Neural cell (in vitro differentiated cells): ENCODE data around the gene SLC8A1. TPM values are rescaled to one million over a fixed set of nuclear protein-coding genes. Genes with fewer than 3 reads are reported as not detected.

Experiments used
- H2AFZ ChIP-seq: fragments of 200-600, 300-800 bp; sonication (generic), shearing (Covaris generic); 2 replicates; pipeline ENCODE4 v1.6.0; 2014; ENCODE audit warnings: low read depth, mild to moderate bottlenecking, antibody characterized with exemption, low read length, moderate library complexity
- H3F3A ChIP-seq: fragments of 200-600 bp; shearing (Covaris generic); 2 replicates; pipeline ENCODE4 v1.6.1; 2016; ENCODE audit warnings: mild to moderate bottlenecking, moderate library complexity, mixed read lengths, antibody characterized with exemption, low read length; ENCODE audit not compliant: insufficient read depth, poor library complexity, severe bottlenecking
- H3K27ac ChIP-seq: fragments of 200-600, 300-800 bp; sonication (generic), shearing (Covaris generic); 2 replicates; pipeline ENCODE4 v1.5.1; 2014; ENCODE audit warnings: mild to moderate bottlenecking, low read length, moderate library complexity
- H3K27me3 ChIP-seq: fragments of 300-800, 200-600 bp; sonication (generic), shearing (Covaris generic); 2 replicates; pipeline ENCODE4 v1.6.0; 2014; ENCODE audit warnings: mild to moderate bottlenecking, low read depth, low read length, moderate library complexity; ENCODE audit not compliant: insufficient read depth
- H3K36me3 ChIP-seq: fragments of 300-800, 200-600 bp; sonication (generic), shearing (Covaris generic); 2 replicates; pipeline ENCODE4 v1.5.1; 2014; ENCODE audit warnings: mild to moderate bottlenecking, antibody characterized with exemption, low read length, moderate library complexity; ENCODE audit not compliant: insufficient read depth
- H3K4me2 ChIP-seq: fragments of 300-800, 200-600 bp; sonication (generic), shearing (Covaris generic); 2 replicates; pipeline ENCODE4 v1.6.0; 2014; ENCODE audit warnings: mild to moderate bottlenecking, low read length
- H3K4me3 ChIP-seq: fragments of 300-800, 200-600 bp; sonication (generic), shearing (Covaris generic); 2 replicates; pipeline ENCODE4 v1.5.1; 2014; ENCODE audit warnings: mild to moderate bottlenecking, low read length, moderate library complexity
- H3K79me2 ChIP-seq: fragments of 200-600 bp; shearing (Covaris generic); replicated peaks from 2 replicates; pipeline ENCODE4 v1.6.0; 2014; ENCODE audit warnings: mild to moderate bottlenecking, low read length, moderate library complexity; ENCODE audit not compliant: insufficient read depth
- H3K9ac ChIP-seq: fragments of 300-800, 200-600 bp; sonication (generic), shearing (Covaris generic); 2 replicates; pipeline ENCODE4 v1.6.1; 2016; ENCODE audit warnings: mild to moderate bottlenecking, low read length, mixed read lengths
- H3K9me2 ChIP-seq: fragments of 200-600 bp; shearing (Covaris generic); 2 replicates; pipeline ENCODE4 v1.6.1; 2016; ENCODE audit warnings: mild to moderate bottlenecking, low read length, mixed read lengths; ENCODE audit not compliant: insufficient read depth
- H3K9me3 ChIP-seq: fragments of 200-600, 300-800 bp; sonication (generic), shearing (Covaris generic); 2 replicates; pipeline ENCODE4 v1.6.1; 2016; ENCODE audit warnings: mild to moderate bottlenecking, mixed run types, low read length, moderate library complexity, mixed read lengths
- H4K20me1 ChIP-seq: fragments of 200-600 bp; shearing (Covaris generic); 2 replicates; pipeline ENCODE4 v1.6.1; 2016; ENCODE audit warnings: mild to moderate bottlenecking, mixed run types; ENCODE audit not compliant: insufficient read depth
- CTCF ChIP-seq: fragments of 450-650 bp; IDR thresholded peaks from 2 replicates; pipeline ENCODE4 v1.5.1; 2014; ENCODE audit warnings: antibody characterized with exemption, mild to moderate bottlenecking, moderate library complexity; ENCODE audit not compliant: poor library complexity, severe bottlenecking
- EP300 ChIP-seq: fragments of 450-650 bp; conservative IDR thresholded peaks from 2 replicates; pipeline ENCODE4 v1.6.1; 2014; ENCODE audit warnings: antibody characterized with exemption, mild to moderate bottlenecking, moderate library complexity; ENCODE audit not compliant: poor library complexity, severe bottlenecking
- EZH2 ChIP-seq: fragments of 200-600, 300-800 bp; shearing (Covaris generic), sonication (generic); IDR thresholded peaks from 2 replicates; pipeline ENCODE4 v1.6.1; 2014; ENCODE audit warnings: antibody characterized with exemption, low read length, borderline replicate concordance, mild to moderate bottlenecking; ENCODE audit not compliant: insufficient read depth, poor library complexity, severe bottlenecking
- MXI1 ChIP-seq: fragments of 450-650 bp; conservative IDR thresholded peaks from 2 replicates; pipeline ENCODE4 v1.6.1; 2014; ENCODE audit warnings: antibody characterized with exemption, mild to moderate bottlenecking; ENCODE audit not compliant: poor library complexity, severe bottlenecking
- POLR2AphosphoS5 ChIP-seq: IDR thresholded peaks from 2 replicates; pipeline ENCODE4 v1.6.1; 2012
- RAD21 ChIP-seq: fragments of 450-650 bp; conservative IDR thresholded peaks from 2 replicates; pipeline ENCODE4 v1.6.1; 2014; ENCODE audit warnings: antibody characterized with exemption, mild to moderate bottlenecking, moderate library complexity
- REST ChIP-seq: IDR thresholded peaks from 2 replicates; pipeline ENCODE4 v1.6.1; 2012; ENCODE audit warnings: borderline replicate concordance
- SMC3 ChIP-seq: fragments of 450-650 bp; conservative IDR thresholded peaks from 2 replicates; pipeline ENCODE4 v1.6.1; 2014; ENCODE audit warnings: antibody characterized with exemption, mild to moderate bottlenecking, moderate library complexity; ENCODE audit not compliant: poor library complexity
- TAF1 ChIP-seq: IDR thresholded peaks from 2 replicates; pipeline ENCODE4 v1.6.1; 2012; ENCODE audit warnings: low read depth
- polyA plus RNA-seq: library from polyadenylated mRNA; depleted of rRNA; stranded (reverse); fragments of >200 nt; gene quantifications from 2 replicates; pipeline ENCODE4 v1.2.3, GENCODE V29; 2014

SLC8A1 gene
- polyA plus RNA-seq, 1 donor from 2014 or later, result 18.7 TPM

- no peak overlapping the region for H3K4me3 ChIP-seq
- no peaks in the 10 kb centered on the region for H3K27me3 ChIP-seq
- no peaks in the 10 kb centered on the region for H3K9me2 ChIP-seq
- H3K79me2 ChIP-seq, result peaks cover 43% of the 10 kb centered on the region
- no peaks in the 10 kb centered on the region for H3K36me3 ChIP-seq
- no peaks in the 10 kb centered on the region for H4K20me1 ChIP-seq
- no peak overlapping the region for H3K9ac ChIP-seq
- no peaks in the 10 kb centered on the region for H3K9me3 ChIP-seq
- no peak overlapping the region for H3K4me2 ChIP-seq
- H3K27ac ChIP-seq, result no peak overlapping the region
- no peak overlapping the region for H2AFZ ChIP-seq
- no peaks in the 10 kb centered on the region for H3F3A ChIP-seq
- no peak for TF ChIP-seq CTCF
Observed at GRCh38 chr2:40418614-40419363, 33.1 kb downstream of the SLC8A1 start.

GRCh38 chr2:40416486-40416885, 35.4 kb downstream of the SLC8A1 start:
- H3F3A ChIP-seq, result no peaks in the 10 kb centered on the region
- no peak overlapping the region for H3K27ac ChIP-seq
- peaks cover 28% of the 10 kb centered on the region for H3K79me2 ChIP-seq
- TF ChIP-seq SMC3 (no peak), EZH2 (no peak), TAF1 (no peak), MXI1 (no peak), RAD21 (no peak), EP300 (no peak), POLR2AphosphoS5 (no peak), CTCF (no peak), REST (no peak)
- no peaks in the 10 kb centered on the region for H3K9me3 ChIP-seq
- no peaks in the 10 kb centered on the region for H4K20me1 ChIP-seq
- H3K36me3 ChIP-seq, result no peaks in the 10 kb centered on the region
- no peaks in the 10 kb centered on the region for H3K27me3 ChIP-seq
- no peak overlapping the region for H3K4me3 ChIP-seq
- H3K4me2 ChIP-seq, result no peak overlapping the region
- H3K9me2 ChIP-seq, result no peaks in the 10 kb centered on the region
- H2AFZ ChIP-seq, result no peak overlapping the region
- no peak overlapping the region for H3K9ac ChIP-seq
